Measurements from ENCODE around the gene LONRF3. TPM values are rescaled to one million over a fixed set of nuclear protein-coding genes. Genes with fewer than 3 reads are reported as not detected.

The LONRF3 gene
- total and polyA plus RNA-seq, 2 of the 13 experiments (the other 11 are each of a cell fraction or from before 2014, with no cell fraction given): 4.8 to 11.6 TPM

DNA sequence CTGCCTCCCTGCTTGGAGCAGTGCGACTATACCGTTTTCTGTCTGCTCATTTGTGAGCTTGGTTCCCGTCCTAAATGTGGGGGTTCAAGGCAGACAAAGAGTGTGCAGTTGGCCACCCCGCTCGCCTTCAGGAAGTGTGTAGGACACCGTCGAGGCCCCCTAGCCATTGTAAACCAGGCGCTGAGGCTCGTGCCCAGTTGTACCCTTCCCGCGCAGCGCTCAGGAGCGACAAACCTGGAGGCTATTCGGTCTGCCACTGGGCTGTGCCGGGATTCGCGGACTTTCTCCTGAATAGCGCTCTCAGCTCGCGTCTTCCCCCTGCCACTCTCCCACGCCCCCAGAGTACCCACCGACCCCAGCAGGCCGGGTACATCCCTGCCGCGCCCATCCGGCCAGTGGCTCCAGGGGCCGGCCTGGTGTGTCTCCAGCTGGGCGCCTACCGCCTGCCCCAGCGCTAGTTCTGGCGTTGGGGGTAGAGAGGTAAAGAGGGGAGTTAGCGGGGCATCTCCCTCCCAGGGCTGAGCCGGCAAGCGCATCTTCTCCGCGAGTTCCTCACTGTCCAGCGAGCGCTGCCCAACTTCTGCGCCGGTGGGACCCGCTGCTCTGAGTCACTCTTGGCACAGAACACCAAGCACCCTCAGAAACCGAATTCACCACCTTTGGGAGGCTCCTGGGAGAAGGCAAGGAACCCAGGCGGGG, 880 bp upstream of the LONRF3 start (continued):
- TF ChIP-seq, protein P1, sequence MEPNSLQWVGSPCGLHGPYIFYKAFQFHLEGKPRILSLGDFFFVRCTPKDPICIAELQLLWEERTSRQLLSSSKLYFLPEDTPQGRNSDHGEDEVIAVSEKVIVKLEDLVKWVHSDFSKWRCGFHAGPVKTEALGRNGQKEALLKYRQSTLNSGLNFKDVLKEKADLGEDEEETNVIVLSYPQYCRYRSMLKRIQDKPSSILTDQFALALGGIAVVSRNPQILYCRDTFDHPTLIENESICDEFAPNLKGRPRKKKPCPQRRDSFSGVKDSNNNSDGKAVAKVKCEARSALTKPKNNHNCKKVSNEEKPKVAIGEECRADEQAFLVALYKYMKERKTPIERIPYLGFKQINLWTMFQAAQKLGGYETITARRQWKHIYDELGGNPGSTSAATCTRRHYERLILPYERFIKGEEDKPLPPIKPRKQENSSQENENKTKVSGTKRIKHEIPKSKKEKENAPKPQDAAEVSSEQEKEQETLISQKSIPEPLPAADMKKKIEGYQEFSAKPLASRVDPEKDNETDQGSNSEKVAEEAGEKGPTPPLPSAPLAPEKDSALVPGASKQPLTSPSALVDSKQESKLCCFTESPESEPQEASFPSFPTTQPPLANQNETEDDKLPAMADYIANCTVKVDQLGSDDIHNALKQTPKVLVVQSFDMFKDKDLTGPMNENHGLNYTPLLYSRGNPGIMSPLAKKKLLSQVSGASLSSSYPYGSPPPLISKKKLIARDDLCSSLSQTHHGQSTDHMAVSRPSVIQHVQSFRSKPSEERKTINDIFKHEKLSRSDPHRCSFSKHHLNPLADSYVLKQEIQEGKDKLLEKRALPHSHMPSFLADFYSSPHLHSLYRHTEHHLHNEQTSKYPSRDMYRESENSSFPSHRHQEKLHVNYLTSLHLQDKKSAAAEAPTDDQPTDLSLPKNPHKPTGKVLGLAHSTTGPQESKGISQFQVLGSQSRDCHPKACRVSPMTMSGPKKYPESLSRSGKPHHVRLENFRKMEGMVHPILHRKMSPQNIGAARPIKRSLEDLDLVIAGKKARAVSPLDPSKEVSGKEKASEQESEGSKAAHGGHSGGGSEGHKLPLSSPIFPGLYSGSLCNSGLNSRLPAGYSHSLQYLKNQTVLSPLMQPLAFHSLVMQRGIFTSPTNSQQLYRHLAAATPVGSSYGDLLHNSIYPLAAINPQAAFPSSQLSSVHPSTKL (CRISPR knock-in tag; IDR thresholded peaks at IDR 0.05): no peak
- 0 out of 2 replicates have a peak, but pooled peaks have one; percentile 55 for TF ChIP-seq HNRNPL (IDR thresholded peaks at IDR 0.05; ENCODE audit: low read depth, low read length)
- no peak for TF ChIP-seq ZNF839 (CRISPR knock-in tag; IDR thresholded peaks at IDR 0.05; ENCODE audit: borderline replicate concordance)
- no peak for TF ChIP-seq IRF2 (CRISPR knock-in tag; IDR thresholded peaks at IDR 0.05)
- TF ChIP-seq TFDP1 (CRISPR knock-in tag; IDR thresholded peaks at IDR 0.05; ENCODE audit: borderline replicate concordance): 0 out of 2 replicates have a peak, but pooled peaks have one; percentile 28
- TF ChIP-seq PITX1 (CRISPR knock-in tag; IDR thresholded peaks at IDR 0.05): no peak
- no peak for TF ChIP-seq ZBTB1 (CRISPR knock-in tag; IDR thresholded peaks at IDR 0.05; ENCODE audit: borderline replicate concordance)
- TF ChIP-seq MBD4 (IDR thresholded peaks at IDR 0.05; ENCODE audit: borderline replicate concordance, low read length): no peak
- TF ChIP-seq ZNF234 (CRISPR knock-in tag; conservative IDR thresholded peaks at IDR 0.05): no peak
- TF ChIP-seq ZNF260 (CRISPR knock-in tag; IDR thresholded peaks at IDR 0.05; ENCODE audit: borderline replicate concordance, low read depth): no peak
- TF ChIP-seq, protein P2, sequence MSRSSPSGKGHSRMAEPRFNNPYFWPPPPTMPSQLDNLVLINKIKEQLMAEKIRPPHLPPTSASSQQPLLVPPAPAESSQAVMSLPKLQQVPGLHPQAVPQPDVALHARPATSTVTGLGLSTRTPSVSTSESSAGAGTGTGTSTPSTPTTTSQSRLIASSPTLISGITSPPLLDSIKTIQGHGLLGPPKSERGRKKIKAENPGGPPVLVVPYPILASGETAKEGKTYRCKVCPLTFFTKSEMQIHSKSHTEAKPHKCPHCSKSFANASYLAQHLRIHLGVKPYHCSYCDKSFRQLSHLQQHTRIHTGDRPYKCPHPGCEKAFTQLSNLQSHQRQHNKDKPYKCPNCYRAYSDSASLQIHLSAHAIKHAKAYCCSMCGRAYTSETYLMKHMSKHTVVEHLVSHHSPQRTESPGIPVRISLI (CRISPR knock-in tag; IDR thresholded peaks at IDR 0.05; ENCODE audit: borderline replicate concordance): no peak
- peak; percentile 37; the same call in 1 of the 2 replicates for TF ChIP-seq MAX (IDR thresholded peaks at IDR 0.05)
- no peak for TF ChIP-seq PATZ1 (CRISPR knock-in tag; IDR thresholded peaks at IDR 0.05)
- TF ChIP-seq CBFB (CRISPR knock-in tag; IDR thresholded peaks at IDR 0.05): no peak
- no peak for TF ChIP-seq RNF2 (conservative IDR thresholded peaks at IDR 0.05; ENCODE audit: low read depth)
- TF ChIP-seq MTA1 (CRISPR knock-in tag; IDR thresholded peaks at IDR 0.05; ENCODE audit: borderline replicate concordance): no peak
- TF ChIP-seq ATRX (CRISPR knock-in tag; IDR thresholded peaks at IDR 0.05; ENCODE audit: borderline replicate concordance): no peak
- TF ChIP-seq CCDC6 (CRISPR knock-in tag; IDR thresholded peaks at IDR 0.05): no peak
- TF ChIP-seq MEIS1 (CRISPR knock-in tag; IDR thresholded peaks at IDR 0.05; ENCODE audit: borderline replicate concordance): no peak
- TF ChIP-seq RFX1 (IDR thresholded peaks at IDR 0.05): no peak
- no peak for TF ChIP-seq DDIT3 (CRISPR knock-in tag; IDR thresholded peaks at IDR 0.05)
- no peak for TF ChIP-seq AHR (CRISPR knock-in tag; IDR thresholded peaks at IDR 0.05)

Measured in HepG2 (cell line).